Dermis microvascular lymphatic vessel endothelial cell (primary cell): ENCODE results near the gene RPL22. TPM values are rescaled to one million over a fixed set of nuclear protein-coding genes. Genes with fewer than 3 reads are reported as not detected.

Source experiments
- total RNA-seq: library from RNA; depleted of rRNA; stranded (reverse); fragments of >200 nt; gene quantifications from 2 replicates; pipeline ENCODE4 v1.2.1, GENCODE V29; 2014

The RPL22 gene
- total RNA-seq, 1 donor from 2014 or later: 132 TPM

Other genes with a start within 250 kb of the RPL22 start
- gene NPHP4, start 207.2 kb downstream of the RPL22 start, total RNA-seq: 2.4 and 2.9 TPM in 2 replicates
- gene KCNAB2, start 153.7 kb downstream of the RPL22 start, total RNA-seq: 1.4 and 1.5 TPM in 2 replicates
- gene CHD5, start 19.3 kb downstream of the RPL22 start, total RNA-seq: under 0.01 TPM in 2 replicates
- gene RNF207, start 6.5 kb upstream of the RPL22 start, total RNA-seq: 3.3 and 4.0 TPM in 2 replicates
- gene ICMT, start 36.4 kb upstream of the RPL22 start, total RNA-seq: 74.3 and 82.3 TPM in 2 replicates
- not detected in 2 replicates for gene HES3, start 44.6 kb upstream of the RPL22 start, total RNA-seq
- 0.90 and 3.0 TPM in 2 replicates for gene GPR153, start 61.5 kb upstream of the RPL22 start, total RNA-seq
- gene ACOT7, start 194.2 kb upstream of the RPL22 start, total RNA-seq: 21.8 and 23.9 TPM in 2 replicates
- gene HES2, start 220.3 kb upstream of the RPL22 start, total RNA-seq: 16.2 and 17.6 TPM in 2 replicates
- gene ESPN, start 225.2 kb upstream of the RPL22 start, total RNA-seq: 0.90 and 1.3 TPM in 2 replicates